ENCODE measurements around the gene QPRT. TPM values are rescaled to one million over a fixed set of nuclear protein-coding genes. Genes with fewer than 3 reads are reported as not detected.
"Not testable (repeated sequence)": the region's sequence is repeated elsewhere in the genome, so short reads cannot be mapped to it uniquely, and the experiment has no call there.

QPRT gene
- total RNA-seq, 2 experiments from 2014 or later, result 0.19 to 0.45 TPM

DNA sequence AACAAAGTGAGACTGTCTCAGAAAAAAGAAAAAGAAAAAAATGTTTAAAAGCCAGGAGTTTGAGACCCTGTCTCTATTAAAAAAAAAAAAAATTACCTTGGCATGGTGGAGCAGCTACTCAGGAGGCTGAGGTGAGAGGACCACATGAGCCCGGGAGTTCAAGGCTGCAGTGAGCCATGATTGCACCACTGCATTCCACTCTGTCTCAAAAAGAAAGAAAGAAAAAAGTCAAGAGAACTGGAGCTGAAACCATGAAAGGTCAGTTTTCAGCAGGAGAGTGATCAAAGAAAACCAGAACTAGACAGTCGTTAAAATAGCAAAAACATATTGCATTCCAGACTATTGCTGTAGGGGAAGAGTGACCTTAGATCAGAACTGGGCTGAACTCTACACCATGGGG is 8.8 kb downstream of the QPRT start:
- H3K9me3 ChIP-seq (ENCODE audit: control insufficient read depth in 1 of 2, insufficient read depth in 1 of 2, low read length in 2 of 2), result no peaks in the 10 kb centered on the region
- CTCF ChIA-PET, result no interaction called here
- ATAC-seq (ENCODE audit: poor library complexity), result no peak
- POLR2A ChIA-PET, result interaction anchor here (0.6 kb wide), 1 partner anchor 120 kb away, joined by 3 read pairs; no protein-coding TSS in a partner anchor
- H3K27ac Mint-ChIP-seq, result no peak overlapping the region
- no peak overlapping the region for H3K4me3 Mint-ChIP-seq
- DNase-seq, result no peak
- intact Hi-C loops (cut with DNase I, micrococcal nuclease), result loop anchor here in 1 of 2 experiments (5.0 kb wide), 1 partner anchor 40 kb away; no protein-coding TSS in a partner anchor
- H3K36me3 Mint-ChIP-seq (ENCODE audit: low read depth), result no peaks in the 10 kb centered on the region
- H3K4me3 ChIP-seq (ENCODE audit: low read length), result no peak overlapping the region
- no peak overlapping the region for H3K27ac ChIP-seq (ENCODE audit: low read depth in 1 of 2, low read length in 2 of 2)
- peaks cover 12% of the 10 kb centered on the region for H3K4me1 Mint-ChIP-seq (ENCODE audit: low read depth)
- H3K27me3 Mint-ChIP-seq, result no peaks in the 10 kb centered on the region
- H3K36me3 ChIP-seq (ENCODE audit: insufficient read depth, low read length), result no peaks in the 10 kb centered on the region
- H3K9me3 Mint-ChIP-seq, result no peaks in the 10 kb centered on the region
- H3K4me1 ChIP-seq (ENCODE audit: insufficient read depth, low read length), result peaks cover 15% of the 10 kb centered on the region
- H3K27me3 ChIP-seq (ENCODE audit: control insufficient read depth in 1 of 2, insufficient read depth in 2 of 2, low read length in 2 of 2), result no peaks in the 10 kb centered on the region
- TF ChIP-seq, protein P1, sequence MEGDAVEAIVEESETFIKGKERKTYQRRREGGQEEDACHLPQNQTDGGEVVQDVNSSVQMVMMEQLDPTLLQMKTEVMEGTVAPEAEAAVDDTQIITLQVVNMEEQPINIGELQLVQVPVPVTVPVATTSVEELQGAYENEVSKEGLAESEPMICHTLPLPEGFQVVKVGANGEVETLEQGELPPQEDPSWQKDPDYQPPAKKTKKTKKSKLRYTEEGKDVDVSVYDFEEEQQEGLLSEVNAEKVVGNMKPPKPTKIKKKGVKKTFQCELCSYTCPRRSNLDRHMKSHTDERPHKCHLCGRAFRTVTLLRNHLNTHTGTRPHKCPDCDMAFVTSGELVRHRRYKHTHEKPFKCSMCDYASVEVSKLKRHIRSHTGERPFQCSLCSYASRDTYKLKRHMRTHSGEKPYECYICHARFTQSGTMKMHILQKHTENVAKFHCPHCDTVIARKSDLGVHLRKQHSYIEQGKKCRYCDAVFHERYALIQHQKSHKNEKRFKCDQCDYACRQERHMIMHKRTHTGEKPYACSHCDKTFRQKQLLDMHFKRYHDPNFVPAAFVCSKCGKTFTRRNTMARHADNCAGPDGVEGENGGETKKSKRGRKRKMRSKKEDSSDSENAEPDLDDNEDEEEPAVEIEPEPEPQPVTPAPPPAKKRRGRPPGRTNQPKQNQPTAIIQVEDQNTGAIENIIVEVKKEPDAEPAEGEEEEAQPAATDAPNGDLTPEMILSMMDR (IDR thresholded peaks at IDR 0.05), result no peak

- no peaks in the 10 kb centered on the region for H3K9me3 ChIP-seq (ENCODE audit: control insufficient read depth in 1 of 2, insufficient read depth in 1 of 2, low read length in 2 of 2)
- H3K27me3 ChIP-seq (ENCODE audit: control insufficient read depth in 1 of 2, insufficient read depth in 2 of 2, low read length in 2 of 2), result no peaks in the 10 kb centered on the region
- Mint-ChIP-seq H3K4me3 (no peak overlapping the region), H3K27me3 (no peaks in the 10 kb centered on the region), H3K9me3 (no peaks in the 10 kb centered on the region), H3K27ac (no peak overlapping the region), H3K4me1 (ENCODE audit: low read depth) (peaks cover 12% of the 10 kb centered on the region), H3K36me3 (ENCODE audit: low read depth) (no peaks in the 10 kb centered on the region)
- CTCF ChIA-PET, result no interaction called here
- TF ChIP-seq, protein P1 (IDR thresholded peaks at IDR 0.05), result no peak
- H3K4me1 ChIP-seq (ENCODE audit: insufficient read depth, low read length), result peaks cover 15% of the 10 kb centered on the region
- no peak for ATAC-seq (ENCODE audit: poor library complexity)
- DNase-seq, result no peak
- intact Hi-C loops (cut with DNase I, micrococcal nuclease), result loop anchor here in 1 of 2 experiments (5.0 kb wide), 1 partner anchor 41 kb away; no protein-coding TSS in a partner anchor
- POLR2A ChIA-PET, result interaction anchor here (0.6 kb wide), 2 partner anchors 120 to 160 kb away, joined by 3 read pairs; no protein-coding TSS in a partner anchor
- H3K27ac ChIP-seq (ENCODE audit: low read depth in 1 of 2, low read length in 2 of 2), result no peak overlapping the region
- H3K36me3 ChIP-seq (ENCODE audit: insufficient read depth, low read length), result no peaks in the 10 kb centered on the region
- H3K4me3 ChIP-seq (ENCODE audit: low read length), result no peak overlapping the region
Measured at GRCh38 chr16:29688172-29688571, 9.2 kb downstream of the QPRT start.

DNA sequence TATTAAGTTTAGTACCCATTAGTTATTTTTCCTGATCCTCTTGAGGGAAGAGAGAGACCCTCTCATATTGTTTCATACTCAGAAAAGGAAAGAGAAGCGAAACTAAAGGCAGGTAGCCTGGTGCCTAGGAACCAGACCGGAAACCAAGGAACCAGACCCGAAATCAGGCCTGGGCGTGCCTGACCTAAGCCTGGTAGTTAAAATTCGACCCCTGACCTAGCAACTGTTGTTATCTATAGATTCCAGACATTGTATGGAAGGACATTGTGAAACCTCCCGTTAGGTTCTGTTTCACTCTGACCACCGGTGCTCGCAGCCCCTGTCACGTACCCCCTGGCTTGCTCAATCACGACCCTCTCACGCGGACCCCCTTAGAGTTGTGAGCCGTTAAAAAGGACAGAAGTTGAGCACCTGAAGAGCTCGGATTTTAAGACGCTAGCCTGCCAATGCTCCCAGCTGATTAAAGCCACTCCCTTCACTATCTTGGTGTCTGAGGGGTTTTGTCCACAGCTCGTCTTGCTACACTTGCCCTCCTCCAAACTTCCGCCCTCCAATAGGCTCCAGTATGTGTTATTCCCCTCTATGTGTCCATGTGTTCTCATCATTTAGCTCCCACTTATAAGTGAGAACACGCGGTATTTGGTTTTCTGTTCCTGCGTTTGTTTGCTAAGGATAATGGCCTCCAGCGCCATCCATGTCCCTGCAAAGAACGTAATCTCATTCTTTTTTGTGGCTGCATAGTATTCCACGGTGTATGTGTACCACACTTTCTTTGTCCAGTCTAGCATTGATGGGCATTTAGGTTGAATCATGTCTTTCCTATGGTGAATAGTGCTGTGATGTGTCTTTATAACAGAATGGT is 10.7 kb downstream of the QPRT start:
- H3K4me1 Mint-ChIP-seq (ENCODE audit: low read depth), result peaks cover 12% of the 10 kb centered on the region
- intact Hi-C loops (cut with DNase I, micrococcal nuclease), result loop anchor here in 1 of 2 experiments (5.0 kb wide), 1 partner anchor 42 kb away; no protein-coding TSS in a partner anchor
- DNase-seq; H3K9me3 Mint-ChIP-seq; H3K9me3 ChIP-seq (ENCODE audit: control insufficient read depth in 1 of 2, insufficient read depth in 1 of 2, low read length in 2 of 2); H3K4me3 ChIP-seq (ENCODE audit: low read length); ATAC-seq (ENCODE audit: poor library complexity); H3K36me3 Mint-ChIP-seq (ENCODE audit: low read depth); H3K27ac Mint-ChIP-seq; H3K4me3 Mint-ChIP-seq; H3K36me3 ChIP-seq (ENCODE audit: insufficient read depth, low read length); H3K27me3 Mint-ChIP-seq; H3K27ac ChIP-seq (ENCODE audit: low read depth in 1 of 2, low read length in 2 of 2); H3K27me3 ChIP-seq (ENCODE audit: control insufficient read depth in 1 of 2, insufficient read depth in 2 of 2, low read length in 2 of 2); POLR2A ChIA-PET: not testable (repeated sequence)
- peaks cover 15% of the 10 kb centered on the region for H3K4me1 ChIP-seq (ENCODE audit: insufficient read depth, low read length)
- CTCF ChIA-PET, result interaction anchor here (1.3 kb wide), 1 partner anchor 101 kb away, joined by 3 read pairs; the partner anchor contains the start of gene KIF22

DNA sequence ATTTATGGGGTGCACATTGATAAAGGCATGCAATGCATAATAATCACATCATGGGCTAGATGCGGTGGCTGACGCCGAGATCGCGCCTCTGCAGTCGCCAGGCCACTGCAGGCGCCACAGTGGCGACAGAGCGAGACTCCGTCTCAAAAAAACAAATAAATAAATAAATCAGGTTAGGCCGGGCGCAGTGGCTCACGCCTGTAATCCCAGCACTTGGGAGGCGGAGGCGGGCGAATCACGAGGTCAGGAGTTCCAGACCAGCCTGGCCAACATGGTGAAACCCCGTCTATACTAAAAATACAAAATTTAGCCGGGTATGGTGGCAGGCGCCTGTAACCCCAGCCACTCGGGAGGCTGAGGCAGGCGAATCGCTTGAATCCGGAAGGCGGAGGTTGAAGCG is 13.6 kb downstream of the QPRT start:
- H3K27ac Mint-ChIP-seq; H3K36me3 ChIP-seq (ENCODE audit: insufficient read depth, low read length); H3K4me1 ChIP-seq (ENCODE audit: insufficient read depth, low read length); H3K4me3 Mint-ChIP-seq; H3K27ac ChIP-seq (ENCODE audit: low read depth in 1 of 2, low read length in 2 of 2); H3K27me3 Mint-ChIP-seq; ATAC-seq (ENCODE audit: poor library complexity); H3K9me3 ChIP-seq (ENCODE audit: control insufficient read depth in 1 of 2, insufficient read depth in 1 of 2, low read length in 2 of 2); H3K36me3 Mint-ChIP-seq (ENCODE audit: low read depth); DNase-seq; H3K9me3 Mint-ChIP-seq; H3K4me3 ChIP-seq (ENCODE audit: low read length); H3K4me1 Mint-ChIP-seq (ENCODE audit: low read depth); H3K27me3 ChIP-seq (ENCODE audit: control insufficient read depth in 1 of 2, insufficient read depth in 2 of 2, low read length in 2 of 2): not testable (repeated sequence)
- ChIA-PET CTCF (interaction anchor here (1.0 to 1.8 kb wide), 4 partner anchors 8 to 326 kb away, joined by 3 to 8 read pairs (median 4); no protein-coding TSS in a partner anchor), POLR2A (interaction anchor here (0.8 kb wide), 1 partner anchor 9 kb away, joined by 4 read pairs; no protein-coding TSS in a partner anchor)
- intact Hi-C loops (cut with DNase I, micrococcal nuclease), result loop anchor here (1.0 to 2.0 kb wide), 3 partner anchors 15 to 329 kb away; no protein-coding TSS in a partner anchor

Data from CD4-positive, alpha-beta T cell (primary cell).